Activated naive CD8-positive, alpha-beta T cell (primary cell): Measurements from ENCODE around the gene TANGO6.

Experiments
- H3K27ac Mint-ChIP-seq: one replicate; pipeline ENCODE4 v1.8.0; 2021; ENCODE audit warnings: mixed read lengths
- H3K27me3 Mint-ChIP-seq: one replicate; pipeline ENCODE4 v1.8.0; 2021; ENCODE audit warnings: mixed read lengths
- H3K36me3 Mint-ChIP-seq: one replicate; pipeline ENCODE4 v1.8.0; 2021; ENCODE audit warnings: mixed read lengths
- H3K4me1 Mint-ChIP-seq: one replicate; pipeline ENCODE4 v1.8.0; 2021; ENCODE audit warnings: low read depth, mixed read lengths
- H3K4me3 Mint-ChIP-seq: one replicate; pipeline ENCODE4 v1.8.0; 2021; ENCODE audit warnings: mild to moderate bottlenecking, mixed read lengths
- H3K9me3 Mint-ChIP-seq: one replicate; pipeline ENCODE4 v1.8.0; 2021; ENCODE audit warnings: low read depth, mixed read lengths

The TANGO6 gene

GRCh38 chr16:69107316-69107962 lies 264.1 kb downstream of the TANGO6 start:
- Mint-ChIP-seq H3K4me1 (peaks cover 19% of the 10 kb centered on the region), H3K36me3 (peaks cover 7% of the 10 kb centered on the region), H3K9me3 (no peaks in the 10 kb centered on the region), H3K4me3 (peak overlapping the region; percentile 68), H3K27me3 (peaks cover 12% of the 10 kb centered on the region), H3K27ac (no peak overlapping the region)

- Mint-ChIP-seq H3K27me3 (peaks cover 11% of the 10 kb centered on the region), H3K27ac (no peak overlapping the region), H3K4me3 (peak overlapping the region; percentile 56), H3K4me1 (peaks cover 19% of the 10 kb centered on the region), H3K9me3 (no peaks in the 10 kb centered on the region), H3K36me3 (peaks cover 7% of the 10 kb centered on the region)
Observed at GRCh38 chr16:69108064-69108904, 265.0 kb downstream of the TANGO6 start.

GRCh38 chr16:69108905-69109252 lies 265.5 kb downstream of the TANGO6 start:
- peaks cover 19% of the 10 kb centered on the region for H3K4me1 Mint-ChIP-seq
- peaks cover 7% of the 10 kb centered on the region for H3K36me3 Mint-ChIP-seq
- no peak overlapping the region for H3K4me3 Mint-ChIP-seq
- H3K27me3 Mint-ChIP-seq: peaks cover 11% of the 10 kb centered on the region
- H3K9me3 Mint-ChIP-seq: no peaks in the 10 kb centered on the region
- no peak overlapping the region for H3K27ac Mint-ChIP-seq

GRCh38 chr16:69109486-69110270 lies 266.3 kb downstream of the TANGO6 start:
- Mint-ChIP-seq H3K4me1 (peaks cover 19% of the 10 kb centered on the region), H3K4me3 (no peak overlapping the region), H3K27ac (no peak overlapping the region), H3K36me3 (peaks cover 8% of the 10 kb centered on the region), H3K27me3 (peaks cover 9% of the 10 kb centered on the region), H3K9me3 (no peaks in the 10 kb centered on the region)

- H3K36me3 Mint-ChIP-seq: peaks cover 9% of the 10 kb centered on the region
- H3K4me3 Mint-ChIP-seq: no peak overlapping the region
- peaks cover 6% of the 10 kb centered on the region for H3K27me3 Mint-ChIP-seq
Observed at GRCh38 chr16:69110406-69110805, 267.1 kb downstream of the TANGO6 start.

GRCh38 chr16:69111216-69111875 lies 268.0 kb downstream of the TANGO6 start:
- Mint-ChIP-seq H3K4me3 (no peak overlapping the region), H3K4me1 (peaks cover 12% of the 10 kb centered on the region), H3K9me3 (no peaks in the 10 kb centered on the region), H3K27me3 (peaks cover 4% of the 10 kb centered on the region), H3K27ac (no peak overlapping the region), H3K36me3 (peaks cover 9% of the 10 kb centered on the region)

More at GRCh38 chr16:69110406-69110805, 267.1 kb downstream of the TANGO6 start:
- Mint-ChIP-seq H3K9me3 (no peaks in the 10 kb centered on the region), H3K4me1 (peaks cover 16% of the 10 kb centered on the region), H3K27ac (no peak overlapping the region)

GRCh38 chr16:69111876-69112230 lies 268.5 kb downstream of the TANGO6 start:
- peaks cover 4% of the 10 kb centered on the region for H3K27me3 Mint-ChIP-seq
- no peak overlapping the region for H3K4me3 Mint-ChIP-seq
- no peaks in the 10 kb centered on the region for H3K9me3 Mint-ChIP-seq
- H3K27ac Mint-ChIP-seq: no peak overlapping the region
- peaks cover 9% of the 10 kb centered on the region for H3K36me3 Mint-ChIP-seq
- H3K4me1 Mint-ChIP-seq: peaks cover 10% of the 10 kb centered on the region

GRCh38 chr16:69112285-69113129 lies 269.2 kb downstream of the TANGO6 start:
- Mint-ChIP-seq H3K36me3 (peaks cover 9% of the 10 kb centered on the region), H3K27ac (no peak overlapping the region), H3K27me3 (peaks cover 4% of the 10 kb centered on the region), H3K9me3 (no peaks in the 10 kb centered on the region), H3K4me3 (no peak overlapping the region), H3K4me1 (peaks cover 6% of the 10 kb centered on the region)

- peaks cover 5% of the 10 kb centered on the region for H3K4me1 Mint-ChIP-seq
- no peaks in the 10 kb centered on the region for H3K9me3 Mint-ChIP-seq
- no peak overlapping the region for H3K27ac Mint-ChIP-seq
- H3K4me3 Mint-ChIP-seq: no peak overlapping the region
- H3K36me3 Mint-ChIP-seq: peaks cover 9% of the 10 kb centered on the region
- H3K27me3 Mint-ChIP-seq: peaks cover under 1% of the 10 kb centered on the region
Observed at GRCh38 chr16:69113216-69113615, 269.9 kb downstream of the TANGO6 start.

- Mint-ChIP-seq H3K4me3 (no peak overlapping the region), H3K4me1 (peaks cover 7% of the 10 kb centered on the region), H3K27me3 (no peaks in the 10 kb centered on the region), H3K27ac (no peak overlapping the region), H3K9me3 (no peaks in the 10 kb centered on the region), H3K36me3 (peaks cover 9% of the 10 kb centered on the region)
Observed at GRCh38 chr16:69114346-69114975, 271.1 kb downstream of the TANGO6 start.

GRCh38 chr16:69114976-69115355 lies 271.6 kb downstream of the TANGO6 start:
- H3K4me1 Mint-ChIP-seq: peaks cover 7% of the 10 kb centered on the region
- no peak overlapping the region for H3K27ac Mint-ChIP-seq
- H3K9me3 Mint-ChIP-seq: no peaks in the 10 kb centered on the region
- H3K36me3 Mint-ChIP-seq: peaks cover 9% of the 10 kb centered on the region
- no peak overlapping the region for H3K4me3 Mint-ChIP-seq
- H3K27me3 Mint-ChIP-seq: no peaks in the 10 kb centered on the region

- H3K9me3 Mint-ChIP-seq: no peaks in the 10 kb centered on the region
- peaks cover 7% of the 10 kb centered on the region for H3K4me1 Mint-ChIP-seq
- H3K27ac Mint-ChIP-seq: no peak overlapping the region
- peaks cover 9% of the 10 kb centered on the region for H3K36me3 Mint-ChIP-seq
- no peak overlapping the region for H3K4me3 Mint-ChIP-seq
- no peaks in the 10 kb centered on the region for H3K27me3 Mint-ChIP-seq
Observed at GRCh38 chr16:69115361-69115760, 272.0 kb downstream of the TANGO6 start.

- peaks cover 7% of the 10 kb centered on the region for H3K4me1 Mint-ChIP-seq
- no peaks in the 10 kb centered on the region for H3K27me3 Mint-ChIP-seq
- H3K36me3 Mint-ChIP-seq: peaks cover 6% of the 10 kb centered on the region
- H3K4me3 Mint-ChIP-seq: no peak overlapping the region
- H3K9me3 Mint-ChIP-seq: no peaks in the 10 kb centered on the region
- no peak overlapping the region for H3K27ac Mint-ChIP-seq
Observed at GRCh38 chr16:69115837-69116236, 272.5 kb downstream of the TANGO6 start.
